ENCODE results near the gene PPP1R27.

PPP1R27 gene

GRCh38 chr17:81854974-81855774 lies 20.3 kb upstream of the PPP1R27 start:
- H3K36me3 ChIP-seq (ENCODE audit: control insufficient read depth in 4 of 4, insufficient read depth in 4 of 4, low read length in 3 of 4): peaks cover 10 to 67% (median 52%) of the 10 kb centered on the region in 4 experiments
- no peak overlapping the region for H3K4me3 ChIP-seq (ENCODE audit: control insufficient read depth in 1 of 7, extremely low read depth in 1 of 7, insufficient read depth in 4 of 7, low read depth in 2 of 7, low read length in 6 of 7)
- WGBS (ENCODE audit: insufficient coverage): 96% methylated on average over 24 of the region's 29 CpGs
- H3K27me3 ChIP-seq (replicated peaks in 2 of 5; ENCODE audit: control insufficient read depth in 4 of 5, insufficient read depth in 5 of 5, low read length in 4 of 5): no peaks in the 10 kb centered on the region
- DNase-seq: no peak
- H3K9me3 ChIP-seq (ENCODE audit: control extremely low read depth in 1 of 5, control insufficient read depth in 4 of 5, insufficient read depth in 2 of 5, low read depth in 1 of 5, low read length in 4 of 5): no peaks in the 10 kb centered on the region
- H3K27ac ChIP-seq (ENCODE audit: insufficient read depth in 1 of 2, low read depth in 1 of 2, low read length in 2 of 2, poor library complexity in 1 of 2, severe bottlenecking in 2 of 2): no peak overlapping the region
- ChIA-PET CTCF (interaction anchor here (0.6 to 1.9 kb wide), 8 partner anchors 11 to 294 kb away, joined by 3 to 9 read pairs (median 3); partner anchors contain the start of genes ARL16 and HGS), POLR2A (interaction anchor here (0.6 to 1.7 kb wide), 9 partner anchors 9 to 120 kb away, joined by 3 to 5 read pairs (median 3); partner anchors contain the start of gene MCRIP1)
- H3K4me1 ChIP-seq (ENCODE audit: control extremely low read depth in 1 of 4, control insufficient read depth in 4 of 4, insufficient read depth in 4 of 4, low read length in 3 of 4): peaks cover 5 to 19% (median 16%) of the 10 kb centered on the region in 4 experiments

GRCh38 chr17:81852237-81852636 lies 17.4 kb upstream of the PPP1R27 start:
- no peaks in the 10 kb centered on the region for H3K27me3 ChIP-seq (replicated peaks in 2 of 5; ENCODE audit: control insufficient read depth in 4 of 5, insufficient read depth in 5 of 5, low read length in 4 of 5)
- H3K4me3 ChIP-seq (ENCODE audit: control insufficient read depth in 1 of 7, extremely low read depth in 1 of 7, insufficient read depth in 4 of 7, low read depth in 2 of 7, low read length in 6 of 7): no peak overlapping the region
- H3K9me3 ChIP-seq (ENCODE audit: control extremely low read depth in 1 of 5, control insufficient read depth in 4 of 5, insufficient read depth in 2 of 5, low read depth in 1 of 5, low read length in 4 of 5): no peaks in the 10 kb centered on the region
- CTCF ChIA-PET: interaction anchor here (1.3 kb wide), 1 partner anchor 117 kb away, joined by 4 read pairs; no protein-coding TSS in a partner anchor
- H3K4me1 ChIP-seq (ENCODE audit: control extremely low read depth in 1 of 4, control insufficient read depth in 4 of 4, insufficient read depth in 4 of 4, low read length in 3 of 4): no peaks in the 10 kb centered on the region
- peaks cover 9 to 60% (median 42%) of the 10 kb centered on the region in 4 experiments for H3K36me3 ChIP-seq (ENCODE audit: control insufficient read depth in 4 of 4, insufficient read depth in 4 of 4, low read length in 3 of 4)
- DNase-seq: no peak
- POLR2A ChIA-PET: interaction anchor here (0.6 to 1.2 kb wide), 3 partner anchors 9 to 330 kb away, joined by 3 to 4 read pairs (median 3); no protein-coding TSS in a partner anchor
- H3K27ac ChIP-seq (ENCODE audit: insufficient read depth in 1 of 2, low read depth in 1 of 2, low read length in 2 of 2, poor library complexity in 1 of 2, severe bottlenecking in 2 of 2): no peak overlapping the region
- 97% methylated on average over 11 of the region's 12 CpGs for WGBS (ENCODE audit: insufficient coverage)

GRCh38 chr17:81851423-81851822 lies 16.6 kb upstream of the PPP1R27 start:
- no peaks in the 10 kb centered on the region for H3K9me3 ChIP-seq (ENCODE audit: control extremely low read depth in 1 of 5, control insufficient read depth in 4 of 5, insufficient read depth in 2 of 5, low read depth in 1 of 5, low read length in 4 of 5)
- no peak overlapping the region for H3K4me3 ChIP-seq (ENCODE audit: control insufficient read depth in 1 of 7, extremely low read depth in 1 of 7, insufficient read depth in 4 of 7, low read depth in 2 of 7, low read length in 6 of 7)
- no peaks in the 10 kb centered on the region for H3K27me3 ChIP-seq (replicated peaks in 2 of 5; ENCODE audit: control insufficient read depth in 4 of 5, insufficient read depth in 5 of 5, low read length in 4 of 5)
- H3K4me1 ChIP-seq (ENCODE audit: control extremely low read depth in 1 of 4, control insufficient read depth in 4 of 4, insufficient read depth in 4 of 4, low read length in 3 of 4): no peaks in the 10 kb centered on the region
- H3K36me3 ChIP-seq (ENCODE audit: control insufficient read depth in 4 of 4, insufficient read depth in 4 of 4, low read length in 3 of 4): peaks cover 17 to 68% (median 48%) of the 10 kb centered on the region in 4 experiments
- CTCF ChIA-PET: no interaction called here
- DNase-seq: no peak
- no peak overlapping the region for H3K27ac ChIP-seq (ENCODE audit: insufficient read depth in 1 of 2, low read depth in 1 of 2, low read length in 2 of 2, poor library complexity in 1 of 2, severe bottlenecking in 2 of 2)
- 99% methylated on average over 12 of the region's 16 CpGs for WGBS (ENCODE audit: insufficient coverage)
- POLR2A ChIA-PET: interaction anchor here (0.7 to 1.2 kb wide), 2 partner anchors 9 to 10 kb away, joined by 3 read pairs; no protein-coding TSS in a partner anchor

- POLR2A ChIA-PET: interaction anchor here (0.6 kb wide), 1 partner anchor 113 kb away, joined by 4 read pairs; no protein-coding TSS in a partner anchor
- H3K36me3 ChIP-seq (ENCODE audit: control insufficient read depth in 4 of 4, insufficient read depth in 4 of 4, low read length in 3 of 4): peaks cover 19 to 72% (median 54%) of the 10 kb centered on the region in 4 experiments
- H3K27me3 ChIP-seq (replicated peaks in 2 of 5; ENCODE audit: control insufficient read depth in 4 of 5, insufficient read depth in 5 of 5, low read length in 4 of 5): no peaks in the 10 kb centered on the region
- 96% methylated on average over 6 of the region's 12 CpGs for WGBS (ENCODE audit: insufficient coverage)
- DNase-seq: no peak
- CTCF ChIA-PET: no interaction called here
- no peak overlapping the region for H3K27ac ChIP-seq (ENCODE audit: insufficient read depth in 1 of 2, low read depth in 1 of 2, low read length in 2 of 2, poor library complexity in 1 of 2, severe bottlenecking in 2 of 2)
- H3K4me3 ChIP-seq (ENCODE audit: control insufficient read depth in 1 of 7, extremely low read depth in 1 of 7, insufficient read depth in 4 of 7, low read depth in 2 of 7, low read length in 6 of 7): no peak overlapping the region
- no peaks in the 10 kb centered on the region for H3K4me1 ChIP-seq (ENCODE audit: control extremely low read depth in 1 of 4, control insufficient read depth in 4 of 4, insufficient read depth in 4 of 4, low read length in 3 of 4)
- no peaks in the 10 kb centered on the region for H3K9me3 ChIP-seq (ENCODE audit: control extremely low read depth in 1 of 5, control insufficient read depth in 4 of 5, insufficient read depth in 2 of 5, low read depth in 1 of 5, low read length in 4 of 5)
Observed at GRCh38 chr17:81849457-81849856, 14.6 kb upstream of the PPP1R27 start.

DNA sequence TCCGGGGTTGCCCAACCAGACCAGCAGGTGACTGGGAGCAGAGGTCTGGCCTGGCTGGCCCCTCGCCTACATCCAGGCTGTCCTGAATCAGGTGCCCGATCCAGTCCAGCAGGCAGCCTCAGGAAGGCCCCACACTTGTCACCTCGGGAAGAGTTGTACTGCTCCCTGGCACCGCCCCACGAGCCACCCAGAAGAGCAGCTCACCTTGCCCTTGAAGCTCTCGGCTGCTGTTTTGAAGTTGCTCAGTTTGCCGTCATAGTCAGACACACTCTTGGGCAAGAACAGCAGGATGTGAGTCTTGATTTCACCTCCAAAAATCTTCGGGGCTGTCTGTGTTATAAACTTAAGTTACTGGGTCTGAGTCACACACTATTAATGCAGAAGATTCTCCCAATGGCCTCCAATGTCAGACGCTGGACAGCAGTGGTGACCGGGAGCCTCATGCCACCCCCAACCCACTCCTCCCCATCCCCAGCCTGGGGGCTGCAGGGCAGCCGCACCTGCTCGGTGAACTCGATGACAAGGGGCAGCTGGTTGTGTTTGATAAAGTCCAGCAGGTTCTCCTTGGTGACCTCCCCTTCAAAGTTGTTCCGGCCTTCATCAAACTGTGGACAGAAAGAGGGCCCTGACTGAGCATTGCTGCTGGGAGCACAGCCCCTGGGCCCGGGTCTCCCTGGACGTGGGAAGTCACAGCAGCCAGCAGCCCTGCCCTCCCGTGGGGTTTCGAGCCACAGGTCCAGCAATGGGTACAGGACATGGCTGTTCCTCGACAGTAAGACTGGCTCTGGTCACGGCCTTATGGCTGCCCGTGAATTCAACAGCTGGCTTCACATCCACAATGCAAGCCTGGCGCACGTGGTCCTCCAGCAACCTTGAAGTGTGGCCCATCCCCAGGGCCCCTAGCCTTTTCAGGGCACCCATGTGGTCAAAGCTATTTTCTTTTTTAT lies 12.2 kb upstream of the PPP1R27 start:
- peaks cover 15 to 71% (median 57%) of the 10 kb centered on the region in 4 experiments for H3K36me3 ChIP-seq (ENCODE audit: control insufficient read depth in 4 of 4, insufficient read depth in 4 of 4, low read length in 3 of 4)
- ChIA-PET POLR2A (interaction anchor here (0.6 to 1.5 kb wide), 3 partner anchors 8 to 118 kb away, joined by 3 to 4 read pairs (median 3); no protein-coding TSS in a partner anchor), CTCF (interaction anchor here (1.2 kb wide), 1 partner anchor 10 kb away, joined by 3 read pairs; no protein-coding TSS in a partner anchor)
- no peaks in the 10 kb centered on the region for H3K9me3 ChIP-seq (ENCODE audit: control extremely low read depth in 1 of 5, control insufficient read depth in 4 of 5, insufficient read depth in 2 of 5, low read depth in 1 of 5, low read length in 4 of 5)
- WGBS (ENCODE audit: insufficient coverage): 98% methylated on average over 23 of the region's 24 CpGs
- no peak overlapping the region for H3K4me3 ChIP-seq (ENCODE audit: control insufficient read depth in 1 of 7, extremely low read depth in 1 of 7, insufficient read depth in 4 of 7, low read depth in 2 of 7, low read length in 6 of 7)
- H3K27ac ChIP-seq (ENCODE audit: insufficient read depth in 1 of 2, low read depth in 1 of 2, low read length in 2 of 2, poor library complexity in 1 of 2, severe bottlenecking in 2 of 2): no peak overlapping the region
- no peak for DNase-seq
- H3K27me3 ChIP-seq (replicated peaks in 2 of 5; ENCODE audit: control insufficient read depth in 4 of 5, insufficient read depth in 5 of 5, low read length in 4 of 5): no peaks in the 10 kb centered on the region
- H3K4me1 ChIP-seq (ENCODE audit: control extremely low read depth in 1 of 4, control insufficient read depth in 4 of 4, insufficient read depth in 4 of 4, low read length in 3 of 4): no peaks in the 10 kb centered on the region

DNA sequence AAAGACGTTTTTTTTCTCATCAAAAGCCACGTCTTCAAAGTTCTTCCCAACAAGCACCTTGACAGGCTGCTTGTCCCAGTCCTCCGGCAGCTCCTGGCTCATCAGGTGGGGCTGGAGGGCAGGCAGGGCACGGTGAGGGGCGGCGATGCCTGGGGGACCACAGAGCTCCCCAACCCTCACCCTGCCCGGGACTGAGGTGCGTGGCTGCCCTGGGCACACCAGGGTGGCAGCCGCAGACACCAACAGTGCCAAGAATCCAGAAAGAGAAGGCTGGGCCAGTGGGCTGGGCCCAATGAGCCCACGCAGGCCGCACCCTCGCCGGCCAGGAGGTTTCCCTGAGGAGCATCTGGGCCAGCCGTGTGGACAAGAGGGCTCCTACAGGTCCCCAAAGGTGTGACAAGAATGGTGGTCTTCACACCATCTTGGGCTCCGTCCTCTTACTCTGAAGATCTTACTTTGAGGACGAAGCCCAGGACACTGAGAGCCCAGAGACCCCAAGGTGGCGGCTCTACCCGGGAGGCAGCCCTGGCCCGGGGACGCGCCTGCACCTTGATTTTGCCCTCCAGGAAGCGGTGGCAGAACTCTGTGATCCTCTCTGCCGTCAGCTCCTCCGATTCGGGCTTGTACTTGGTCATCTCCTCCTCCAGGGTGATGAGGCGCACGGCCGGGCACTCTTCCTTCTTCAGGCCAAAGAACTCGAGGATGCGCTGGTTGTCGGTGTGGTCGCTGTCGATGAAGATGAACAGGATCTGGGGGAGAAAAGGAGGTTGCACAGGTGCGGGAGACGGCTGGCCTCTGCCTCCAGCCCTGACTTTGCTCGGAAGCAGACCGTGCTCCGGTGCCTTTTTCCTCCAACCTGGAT lies 11.3 kb upstream of the PPP1R27 start:
- ChIA-PET CTCF (no interaction called here), POLR2A (interaction anchor here (0.6 to 1.5 kb wide), 2 partner anchors 9 kb away, joined by 3 to 4 read pairs; no protein-coding TSS in a partner anchor)
- no peak overlapping the region for H3K27ac ChIP-seq (ENCODE audit: insufficient read depth in 1 of 2, low read depth in 1 of 2, low read length in 2 of 2, poor library complexity in 1 of 2, severe bottlenecking in 2 of 2)
- no peaks in the 10 kb centered on the region for H3K9me3 ChIP-seq (ENCODE audit: control extremely low read depth in 1 of 5, control insufficient read depth in 4 of 5, insufficient read depth in 2 of 5, low read depth in 1 of 5, low read length in 4 of 5)
- peaks cover 15 to 62% (median 48%) of the 10 kb centered on the region in 4 experiments for H3K36me3 ChIP-seq (ENCODE audit: control insufficient read depth in 4 of 4, insufficient read depth in 4 of 4, low read length in 3 of 4)
- peaks cover 0 to 5% (median 0%) of the 10 kb centered on the region in 4 experiments for H3K4me1 ChIP-seq (ENCODE audit: control extremely low read depth in 1 of 4, control insufficient read depth in 4 of 4, insufficient read depth in 4 of 4, low read length in 3 of 4)
- WGBS (ENCODE audit: insufficient coverage): 97% methylated on average over 33 of the region's 38 CpGs
- no peak for DNase-seq
- H3K4me3 ChIP-seq (ENCODE audit: control insufficient read depth in 1 of 7, extremely low read depth in 1 of 7, insufficient read depth in 4 of 7, low read depth in 2 of 7, low read length in 6 of 7): no peak overlapping the region
- H3K27me3 ChIP-seq (replicated peaks in 2 of 5; ENCODE audit: control insufficient read depth in 4 of 5, insufficient read depth in 5 of 5, low read length in 4 of 5): no peaks in the 10 kb centered on the region
